MCF 10A (cell line): Measurements from ENCODE around the gene SPOCD1. TPM values are rescaled to one million over a fixed set of nuclear protein-coding genes. Genes with fewer than 3 reads are reported as not detected.

Experiments used
- BruUV-seq: library from RNA; stranded (reverse); fragments of 400-500 nt; replicated peaks from 2 replicates; lab custom pipeline; 2021; lab: Mats Ljungman, UMichigan
- CTCF ChIA-PET: fragments of 300-600 bp; sonication (Branson Sonifier 250); formaldehyde crosslinking; extraction: SDS; loops from one replicate; lab custom pipeline; 2021; ENCODE audit warnings: antibody characterized with exemption, inconsistent platforms; lab: Yijun Ruan, JAX
- POLR2A ChIA-PET: fragments of 300-600, 350-650 bp; sonication (Branson Sonifier 250); formaldehyde crosslinking; extraction: SDS; loops from one replicate; lab custom pipeline; 2020; ENCODE audit warnings: antibody characterized with exemption, inconsistent platforms; lab: Yijun Ruan, JAX
- DNase-seq: peaks from one replicate; pipeline ENCODE4 v3.0.0-alpha.2; 2018; ENCODE audit not compliant: unreplicated experiment
- H3K27ac Mint-ChIP-seq: one replicate; pipeline ENCODE4 v1.8.0; 2022; ENCODE audit warnings: mild to moderate bottlenecking, low read depth, mixed read lengths; ENCODE audit not compliant: unreplicated experiment
- H3K27me3 Mint-ChIP-seq: one replicate; pipeline ENCODE4 v1.8.0; 2022; ENCODE audit warnings: mixed read lengths; ENCODE audit not compliant: insufficient read depth, unreplicated experiment
- H3K36me3 Mint-ChIP-seq: one replicate; pipeline ENCODE4 v1.8.0; 2022; ENCODE audit warnings: mild to moderate bottlenecking, moderate library complexity, mixed read lengths; ENCODE audit not compliant: insufficient read depth, unreplicated experiment
- H3K4me1 Mint-ChIP-seq: one replicate; pipeline ENCODE4 v1.8.0; 2022; ENCODE audit warnings: mixed read lengths; ENCODE audit not compliant: insufficient read depth, unreplicated experiment
- H3K4me3 Mint-ChIP-seq: one replicate; pipeline ENCODE4 v1.8.0; 2022; ENCODE audit warnings: mild to moderate bottlenecking, moderate library complexity, mixed read lengths; ENCODE audit not compliant: unreplicated experiment
- H3K9me3 Mint-ChIP-seq: one replicate; pipeline ENCODE4 v1.8.0; 2022; ENCODE audit warnings: mixed read lengths; ENCODE audit not compliant: unreplicated experiment
- intact Hi-C: fragments of 100-400 bp; cut with micrococcal nuclease; formaldehyde crosslinking; loops from 2 replicates; pipeline ENCODE4 v1.14.1; 2022
- total RNA-seq: library from RNA; stranded (reverse); gene quantifications from 2 replicates; pipeline ENCODE4 v1.2.3, GENCODE V29; 2022
- TF ChIP-seq, protein P1 (sequence below): fragments of 200-600 bp; IDR thresholded peaks from one replicate; pipeline ENCODE4 v1.8.0; 2022; ENCODE audit warnings: antibody characterized with exemption, mild to moderate bottlenecking; ENCODE audit not compliant: unreplicated experiment

SPOCD1 gene
- total RNA-seq, 1 experiment from 2014 or later: 0.47 TPM

DNA sequence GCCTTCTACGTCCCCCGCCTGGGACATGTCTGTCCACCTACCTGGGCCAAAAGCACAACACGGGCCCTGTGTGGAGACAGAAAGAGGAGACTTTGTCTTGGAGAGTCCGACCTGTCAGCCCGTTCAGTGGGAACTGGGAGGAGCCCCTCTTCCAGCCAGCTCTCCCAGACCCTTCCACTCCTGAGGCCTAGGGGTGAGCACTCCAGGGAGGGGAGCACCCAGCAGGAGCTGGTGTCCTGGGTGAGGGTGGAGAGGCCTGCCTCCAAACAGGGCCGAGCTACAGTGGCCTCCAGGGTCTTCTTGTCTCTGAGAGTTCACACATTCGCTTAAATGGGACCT, 546 bp downstream of the SPOCD1 start:
- H3K9me3 Mint-ChIP-seq: no peaks in the 10 kb centered on the region
- ChIA-PET POLR2A (interaction anchor here (0.6 to 1.6 kb wide), 5 partner anchors 11 to 292 kb away, joined by 3 to 5 read pairs (median 3); no protein-coding TSS in a partner anchor), CTCF (interaction anchor here (0.6 to 3.6 kb wide), 8 partner anchors 13 to 157 kb away, joined by 3 to 11 read pairs (median 3); no protein-coding TSS in a partner anchor)

DNA sequence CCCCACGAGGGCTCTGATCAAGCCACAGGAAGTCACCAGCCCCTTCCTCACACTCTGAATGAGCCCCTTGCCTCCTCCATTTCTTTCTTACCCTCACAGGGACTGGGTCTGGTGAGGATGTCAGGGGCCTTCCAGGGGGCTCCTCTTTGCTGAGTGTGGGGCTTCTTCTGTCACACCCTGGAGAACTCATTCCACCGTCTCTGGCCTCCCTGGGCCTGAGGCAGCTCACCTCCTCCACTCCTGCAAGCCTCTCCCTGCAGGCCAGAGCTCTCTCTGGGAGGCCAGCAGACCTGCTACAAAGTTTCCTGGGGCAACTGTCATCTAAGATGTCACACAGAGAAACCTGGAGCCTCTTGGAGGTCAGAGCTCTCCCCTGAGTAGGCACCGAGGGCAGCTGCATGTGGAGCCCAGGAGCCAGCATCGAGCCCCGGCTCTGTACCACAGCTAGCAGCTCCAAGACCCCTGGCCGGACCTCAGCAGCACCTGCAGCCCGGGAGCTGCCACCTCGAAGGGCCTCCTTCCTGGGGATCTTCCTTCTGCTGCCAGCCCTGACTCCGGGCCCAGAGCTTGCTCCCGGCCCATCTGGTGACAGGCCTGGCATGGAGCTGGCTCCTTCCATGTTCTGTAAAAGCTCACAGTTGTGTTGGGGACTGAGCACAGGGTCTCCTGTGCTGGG, 1.1 kb downstream of the SPOCD1 start:
- Mint-ChIP-seq H3K4me3 (no peak overlapping the region), H3K27ac (no peak overlapping the region), H3K9me3 (no peaks in the 10 kb centered on the region), H3K27me3 (no peaks in the 10 kb centered on the region), H3K4me1 (no peaks in the 10 kb centered on the region), H3K36me3 (no peaks in the 10 kb centered on the region)
- POLR2A ChIA-PET: interaction anchor here (0.6 to 1.6 kb wide), 4 partner anchors 11 to 291 kb away, joined by 3 read pairs; no protein-coding TSS in a partner anchor
- TF ChIP-seq, protein P1, sequence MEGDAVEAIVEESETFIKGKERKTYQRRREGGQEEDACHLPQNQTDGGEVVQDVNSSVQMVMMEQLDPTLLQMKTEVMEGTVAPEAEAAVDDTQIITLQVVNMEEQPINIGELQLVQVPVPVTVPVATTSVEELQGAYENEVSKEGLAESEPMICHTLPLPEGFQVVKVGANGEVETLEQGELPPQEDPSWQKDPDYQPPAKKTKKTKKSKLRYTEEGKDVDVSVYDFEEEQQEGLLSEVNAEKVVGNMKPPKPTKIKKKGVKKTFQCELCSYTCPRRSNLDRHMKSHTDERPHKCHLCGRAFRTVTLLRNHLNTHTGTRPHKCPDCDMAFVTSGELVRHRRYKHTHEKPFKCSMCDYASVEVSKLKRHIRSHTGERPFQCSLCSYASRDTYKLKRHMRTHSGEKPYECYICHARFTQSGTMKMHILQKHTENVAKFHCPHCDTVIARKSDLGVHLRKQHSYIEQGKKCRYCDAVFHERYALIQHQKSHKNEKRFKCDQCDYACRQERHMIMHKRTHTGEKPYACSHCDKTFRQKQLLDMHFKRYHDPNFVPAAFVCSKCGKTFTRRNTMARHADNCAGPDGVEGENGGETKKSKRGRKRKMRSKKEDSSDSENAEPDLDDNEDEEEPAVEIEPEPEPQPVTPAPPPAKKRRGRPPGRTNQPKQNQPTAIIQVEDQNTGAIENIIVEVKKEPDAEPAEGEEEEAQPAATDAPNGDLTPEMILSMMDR: no peak
- CTCF ChIA-PET: interaction anchor here (0.6 to 3.6 kb wide), 7 partner anchors 13 to 149 kb away, joined by 3 to 11 read pairs (median 3); no protein-coding TSS in a partner anchor
- intact Hi-C loops: no loop called here
- no peak for DNase-seq
- no TSS peak for BruUV-seq

More for the DNA sequence above, 546 bp downstream of the SPOCD1 start:
- DNase-seq: no peak
- no TSS peak for BruUV-seq
- TF ChIP-seq, protein P1: no peak
- intact Hi-C loops: no loop called here
- Mint-ChIP-seq H3K4me3 (no peak overlapping the region), H3K27me3 (no peaks in the 10 kb centered on the region), H3K27ac (no peak overlapping the region), H3K4me1 (no peaks in the 10 kb centered on the region), H3K36me3 (no peaks in the 10 kb centered on the region)

DNA sequence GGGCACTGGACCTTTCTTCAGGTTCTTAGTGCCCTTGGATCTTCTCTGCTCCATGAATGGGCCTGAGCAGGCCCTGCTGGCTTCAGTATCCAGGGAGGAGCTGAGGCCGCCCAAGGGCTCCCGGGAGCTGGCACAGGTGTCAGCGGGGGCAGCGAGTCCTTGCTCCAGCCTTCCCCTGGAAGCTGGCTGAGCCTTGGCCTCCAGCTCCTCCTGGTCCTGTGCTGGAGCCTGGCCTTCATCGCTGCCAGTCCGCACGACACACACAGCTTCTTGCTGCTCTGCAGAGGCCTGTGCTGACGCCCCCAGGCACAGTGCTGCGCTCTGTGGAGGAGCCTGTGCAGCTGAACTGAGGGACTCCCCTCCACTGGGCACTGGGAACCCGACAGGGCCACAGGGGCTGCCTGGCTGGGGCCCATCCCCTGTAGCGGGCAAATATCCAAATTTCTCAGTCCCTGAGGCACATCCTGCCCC, 1.7 kb downstream of the SPOCD1 start:
- Mint-ChIP-seq H3K4me3 (no peak overlapping the region), H3K9me3 (no peaks in the 10 kb centered on the region), H3K36me3 (no peaks in the 10 kb centered on the region), H3K4me1 (no peaks in the 10 kb centered on the region), H3K27ac (no peak overlapping the region), H3K27me3 (no peaks in the 10 kb centered on the region)
- no TSS peak for BruUV-seq
- intact Hi-C loops: no loop called here
- TF ChIP-seq, protein P1: no peak
- CTCF ChIA-PET: interaction anchor here (0.6 to 3.6 kb wide), 3 partner anchors 30 to 150 kb away, joined by 3 to 11 read pairs (median 6); no protein-coding TSS in a partner anchor
- no peak for DNase-seq
- POLR2A ChIA-PET: no interaction called here

DNA sequence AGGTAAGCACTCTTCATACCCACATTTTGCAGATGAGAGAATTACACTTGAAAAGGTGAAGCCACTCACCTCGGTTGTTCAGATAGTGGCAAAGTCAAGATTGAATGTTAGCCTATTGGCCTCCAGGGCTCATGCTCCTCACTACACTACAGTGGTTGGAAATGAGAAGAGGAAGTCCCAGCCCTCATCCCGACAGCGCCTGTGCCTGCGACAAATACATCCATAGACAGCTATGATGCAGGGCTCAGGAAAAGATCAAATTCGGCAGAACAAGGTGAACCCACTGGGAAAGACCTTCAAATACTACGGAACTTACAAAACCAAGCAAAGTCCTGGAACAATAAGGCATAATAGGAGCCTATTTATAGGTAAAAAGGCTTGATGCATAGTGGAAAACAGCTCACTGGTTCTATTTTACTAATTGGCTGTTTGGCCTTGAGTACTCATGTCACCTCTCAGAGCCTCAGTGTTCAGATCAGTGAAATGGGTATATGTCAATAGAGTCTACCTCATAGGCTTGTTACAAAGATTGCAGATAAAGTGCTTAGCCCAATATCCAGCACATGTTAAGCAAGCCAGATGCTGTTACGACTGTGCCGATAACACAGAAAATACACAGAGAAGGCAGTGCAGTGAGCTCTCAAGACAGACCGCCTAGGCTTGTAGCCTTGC, 3.5 kb downstream of the SPOCD1 start:
- no peaks in the 10 kb centered on the region for H3K9me3 Mint-ChIP-seq
- H3K27ac Mint-ChIP-seq: no peak overlapping the region
- TF ChIP-seq, protein P1: no peak
- BruUV-seq: no TSS peak
- H3K4me3 Mint-ChIP-seq: no peak overlapping the region
- intact Hi-C loops: no loop called here
- no peaks in the 10 kb centered on the region for H3K27me3 Mint-ChIP-seq
- no peaks in the 10 kb centered on the region for H3K36me3 Mint-ChIP-seq
- CTCF ChIA-PET: interaction anchor here (3.6 kb wide), 1 partner anchor 152 kb away, joined by 11 read pairs; no protein-coding TSS in a partner anchor
- no peak for DNase-seq
- POLR2A ChIA-PET: interaction anchor here (0.6 kb wide), 1 partner anchor 84 kb away, joined by 3 read pairs; no protein-coding TSS in a partner anchor
- no peaks in the 10 kb centered on the region for H3K4me1 Mint-ChIP-seq
